GM12872 (cell line): ENCODE results near the gene LRP1.
A peak's percentile ranks its signal among the peaks of the same experiment; 100 is the strongest.

Source experiments
- CTCF ChIP-seq: IDR thresholded peaks from 3 replicates; pipeline ENCODE4 v1.5.1; 2011; ENCODE audit warnings: low read depth, mild to moderate bottlenecking, low read length, moderate library complexity; ENCODE audit not compliant: insufficient read depth

LRP1 gene

GRCh38 chr12:57096099-57096572 lies 32.1 kb upstream of the LRP1 start:
- no peak for TF ChIP-seq CTCF

- TF ChIP-seq CTCF, result no peak
Measured at GRCh38 chr12:57096748-57097553, 31.3 kb upstream of the LRP1 start.

- TF ChIP-seq CTCF, result no peak
Measured at GRCh38 chr12:57097554-57097835, 30.8 kb upstream of the LRP1 start.

GRCh38 chr12:57098546-57098945 lies 29.7 kb upstream of the LRP1 start:
- no peak for TF ChIP-seq CTCF

GRCh38 chr12:57099047-57099714 lies 29.1 kb upstream of the LRP1 start:
- no peak for TF ChIP-seq CTCF

- no peak for TF ChIP-seq CTCF
Measured at GRCh38 chr12:57099766-57100165, 28.5 kb upstream of the LRP1 start.

GRCh38 chr12:57101892-57102695 lies 26.2 kb upstream of the LRP1 start:
- TF ChIP-seq CTCF, result 0 out of 3 replicates have a peak, but pooled peaks have one; percentile 4
